ENCODE data around the gene RHNO1. TPM values are rescaled to one million over a fixed set of nuclear protein-coding genes. Genes with fewer than 3 reads are reported as not detected.

The RHNO1 gene
- total RNA-seq, 2 donors from 2014 or later = 64.9 to 70.0 TPM

DNA sequence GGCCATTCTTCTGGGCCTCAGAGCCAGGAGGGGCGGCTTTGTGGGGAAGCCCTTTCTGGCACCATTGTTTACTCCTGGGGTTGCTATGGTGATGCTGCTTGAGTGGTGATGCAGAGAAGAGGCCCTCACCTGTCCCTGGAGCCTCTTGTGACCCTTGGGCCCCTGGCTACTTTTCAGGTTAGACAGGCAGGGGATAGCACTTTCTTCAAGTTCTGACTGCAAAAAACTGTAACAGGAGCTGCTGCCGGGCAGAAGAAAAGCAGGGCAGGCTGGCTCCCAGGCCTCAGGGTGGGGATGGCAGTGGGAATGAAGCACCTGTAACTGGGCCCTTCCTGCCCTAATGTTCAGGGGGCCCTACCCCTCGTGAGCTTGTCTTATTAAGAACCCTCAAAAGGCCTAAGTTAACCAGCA, 20.0 kb upstream of the RHNO1 start, which contains the start of gene TEX52:
TEX52 (minus strand) TSS at position 19 of the 411 bp plus-strand sequence; CDS start at position 6, 13 bp downstream.
- 81 to 86% methylated on average over 2 to 3 of the region's 3 CpGs for WGBS, 2 experiments (ENCODE audit: insufficient coverage in 1 of 2, insufficient read length in 1 of 2)
- Histone ChIP-seq H3K9ac (ENCODE audit: extremely low read depth, low read length, poor library complexity, severe bottlenecking) (peak within 1 kb of the TSS; percentile 6), H3K9me3 (ENCODE audit: control insufficient read depth, low read length) (no peaks in the 10 kb centered on the region), H3K27ac (ENCODE audit: low read depth, low read length) (peak within 1 kb of the TSS; percentile 66), H3K27me3 (ENCODE audit: control insufficient read depth, insufficient read depth, low read length, poor library complexity, severe bottlenecking) (no peaks in the 10 kb centered on the region), H3K36me3 (ENCODE audit: control insufficient read depth, insufficient read depth, low read length) (peaks cover 33% of the 10 kb centered on the region), H3K4me1 (ENCODE audit: control insufficient read depth, insufficient read depth, low read length) (no peaks in the 10 kb centered on the region), H3K4me3 (ENCODE audit: low read length) (no peak within 1 kb of the TSS)
- Mint-ChIP-seq H3K9me3 (no peaks in the 10 kb centered on the region), H3K4me3 (no peak within 1 kb of the TSS), H3K27me3 (ENCODE audit: insufficient read depth) (peaks cover 10% of the 10 kb centered on the region), H3K27ac (peak within 1 kb of the TSS; percentile 74), H3K36me3 (ENCODE audit: low read depth) (peaks cover 37% of the 10 kb centered on the region), H3K4me1 (peaks cover 6% of the 10 kb centered on the region)
- TF ChIP-seq, protein P1, sequence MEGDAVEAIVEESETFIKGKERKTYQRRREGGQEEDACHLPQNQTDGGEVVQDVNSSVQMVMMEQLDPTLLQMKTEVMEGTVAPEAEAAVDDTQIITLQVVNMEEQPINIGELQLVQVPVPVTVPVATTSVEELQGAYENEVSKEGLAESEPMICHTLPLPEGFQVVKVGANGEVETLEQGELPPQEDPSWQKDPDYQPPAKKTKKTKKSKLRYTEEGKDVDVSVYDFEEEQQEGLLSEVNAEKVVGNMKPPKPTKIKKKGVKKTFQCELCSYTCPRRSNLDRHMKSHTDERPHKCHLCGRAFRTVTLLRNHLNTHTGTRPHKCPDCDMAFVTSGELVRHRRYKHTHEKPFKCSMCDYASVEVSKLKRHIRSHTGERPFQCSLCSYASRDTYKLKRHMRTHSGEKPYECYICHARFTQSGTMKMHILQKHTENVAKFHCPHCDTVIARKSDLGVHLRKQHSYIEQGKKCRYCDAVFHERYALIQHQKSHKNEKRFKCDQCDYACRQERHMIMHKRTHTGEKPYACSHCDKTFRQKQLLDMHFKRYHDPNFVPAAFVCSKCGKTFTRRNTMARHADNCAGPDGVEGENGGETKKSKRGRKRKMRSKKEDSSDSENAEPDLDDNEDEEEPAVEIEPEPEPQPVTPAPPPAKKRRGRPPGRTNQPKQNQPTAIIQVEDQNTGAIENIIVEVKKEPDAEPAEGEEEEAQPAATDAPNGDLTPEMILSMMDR (conservative IDR thresholded peaks at IDR 0.05) = no peak
- DNase-seq = peak; percentile 85

DNA sequence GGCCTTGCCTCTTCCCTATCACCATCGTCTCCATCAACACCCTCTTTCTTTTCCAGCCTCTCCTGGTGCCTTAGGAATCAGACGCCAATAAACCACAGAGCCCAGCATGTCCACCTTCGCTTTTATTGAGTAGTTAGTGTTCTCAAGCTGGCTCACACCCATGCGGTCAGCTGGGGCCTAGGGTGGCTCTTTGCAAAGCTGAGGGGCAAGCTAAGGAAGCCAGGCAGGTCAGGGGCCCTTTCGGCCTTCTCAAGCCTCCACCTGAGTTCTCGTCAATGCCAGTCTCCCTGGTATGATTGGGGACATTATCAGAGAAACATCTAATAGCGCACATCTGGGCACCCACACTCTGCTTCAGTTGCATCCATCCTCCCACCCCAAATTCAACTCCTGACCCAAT, 19.4 kb upstream of the RHNO1 start:
- peak overlapping the region; percentile 74 for H3K27ac Mint-ChIP-seq
- whole genome bisulfite sequencing, 2 experiments (ENCODE audit: insufficient coverage in 1 of 2, insufficient read length in 1 of 2) = 92 to 96% methylated on average over 7 of the region's 7 CpGs

DNA sequence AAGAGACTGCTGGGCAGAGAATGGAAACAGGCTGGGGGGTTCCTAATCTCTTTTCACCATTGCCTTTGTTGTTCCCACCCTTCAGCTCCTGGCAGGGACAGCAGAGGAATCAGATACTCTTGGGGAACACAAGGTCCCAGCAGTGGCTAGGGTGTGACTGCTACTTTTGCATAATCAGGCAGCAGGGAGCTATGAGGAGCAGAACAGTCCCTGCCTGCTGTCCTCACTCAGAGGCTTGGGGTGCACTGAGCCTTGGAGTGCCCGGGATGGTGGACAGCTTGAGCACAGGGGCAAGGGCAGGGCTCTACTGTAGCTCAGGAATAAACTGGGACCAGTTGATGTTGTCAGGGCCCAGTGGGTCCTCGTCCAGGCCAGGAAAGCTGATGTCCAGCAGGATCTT, 18.7 kb upstream of the RHNO1 start:
- WGBS, 2 experiments (ENCODE audit: insufficient coverage in 1 of 2, insufficient read length in 1 of 2) = 87 to 93% methylated on average over 2 of the region's 2 CpGs
- Histone ChIP-seq H3K9ac (ENCODE audit: extremely low read depth, low read length, poor library complexity, severe bottlenecking) (no peak overlapping the region), H3K4me1 (ENCODE audit: control insufficient read depth, insufficient read depth, low read length) (no peaks in the 10 kb centered on the region), H3K9me3 (ENCODE audit: control insufficient read depth, low read length) (no peaks in the 10 kb centered on the region), H3K27me3 (ENCODE audit: control insufficient read depth, insufficient read depth, low read length, poor library complexity, severe bottlenecking) (no peaks in the 10 kb centered on the region), H3K4me3 (ENCODE audit: low read length) (no peak overlapping the region), H3K27ac (ENCODE audit: low read depth, low read length) (no peak overlapping the region), H3K36me3 (ENCODE audit: control insufficient read depth, insufficient read depth, low read length) (peaks cover 44% of the 10 kb centered on the region)
- TF ChIP-seq, protein P1 (conservative IDR thresholded peaks at IDR 0.05) = no peak
- Mint-ChIP-seq H3K27ac (peak overlapping the region; percentile 19), H3K27me3 (ENCODE audit: insufficient read depth) (peaks cover 10% of the 10 kb centered on the region), H3K36me3 (ENCODE audit: low read depth) (peaks cover 46% of the 10 kb centered on the region), H3K4me1 (peaks cover 6% of the 10 kb centered on the region), H3K9me3 (no peaks in the 10 kb centered on the region), H3K4me3 (no peak overlapping the region)
- DNase-seq = no peak

More for the DNA sequence above, 19.4 kb upstream of the RHNO1 start:
- no peaks in the 10 kb centered on the region for H3K27me3 ChIP-seq (ENCODE audit: control insufficient read depth, insufficient read depth, low read length, poor library complexity, severe bottlenecking)
- peaks cover 36% of the 10 kb centered on the region for H3K36me3 ChIP-seq (ENCODE audit: control insufficient read depth, insufficient read depth, low read length)
- Mint-ChIP-seq H3K27me3 (ENCODE audit: insufficient read depth) (peaks cover 10% of the 10 kb centered on the region), H3K9me3 (no peaks in the 10 kb centered on the region), H3K4me3 (no peak overlapping the region), H3K4me1 (peaks cover 6% of the 10 kb centered on the region), H3K36me3 (ENCODE audit: low read depth) (peaks cover 39% of the 10 kb centered on the region)
- no peaks in the 10 kb centered on the region for H3K9me3 ChIP-seq (ENCODE audit: control insufficient read depth, low read length)
- peak overlapping the region; percentile 66 for H3K27ac ChIP-seq (ENCODE audit: low read depth, low read length)
- no peak overlapping the region for H3K9ac ChIP-seq (ENCODE audit: extremely low read depth, low read length, poor library complexity, severe bottlenecking)
- TF ChIP-seq, protein P1 (conservative IDR thresholded peaks at IDR 0.05) = no peak
- no peak for DNase-seq
- H3K4me1 ChIP-seq (ENCODE audit: control insufficient read depth, insufficient read depth, low read length) = no peaks in the 10 kb centered on the region
- H3K4me3 ChIP-seq (ENCODE audit: low read length) = no peak overlapping the region
